ENCODE measurements around the gene ATOH8.

ATOH8 gene

DNA sequence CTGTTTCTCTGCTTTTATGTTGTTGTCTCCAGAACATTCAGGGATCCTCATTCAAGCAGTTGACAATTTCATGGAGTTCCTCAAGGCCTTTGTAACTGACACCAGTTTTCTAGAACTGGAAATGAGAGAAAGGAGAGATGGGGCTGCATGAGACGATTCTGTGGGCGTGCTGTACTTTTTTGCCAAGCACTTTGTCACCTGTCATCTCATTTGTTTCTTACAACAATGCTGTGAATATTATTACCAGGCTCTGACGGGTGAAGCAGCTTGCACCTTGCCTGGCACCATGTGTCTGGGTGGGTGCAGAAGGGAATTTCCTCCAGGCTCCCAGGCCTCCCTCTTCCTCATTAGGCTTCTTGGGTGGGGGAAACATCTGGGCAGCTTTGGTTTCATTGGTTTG, 22.2 kb upstream of the ATOH8 start:
- DNase-seq: no peak
- TF ChIP-seq, protein P1, sequence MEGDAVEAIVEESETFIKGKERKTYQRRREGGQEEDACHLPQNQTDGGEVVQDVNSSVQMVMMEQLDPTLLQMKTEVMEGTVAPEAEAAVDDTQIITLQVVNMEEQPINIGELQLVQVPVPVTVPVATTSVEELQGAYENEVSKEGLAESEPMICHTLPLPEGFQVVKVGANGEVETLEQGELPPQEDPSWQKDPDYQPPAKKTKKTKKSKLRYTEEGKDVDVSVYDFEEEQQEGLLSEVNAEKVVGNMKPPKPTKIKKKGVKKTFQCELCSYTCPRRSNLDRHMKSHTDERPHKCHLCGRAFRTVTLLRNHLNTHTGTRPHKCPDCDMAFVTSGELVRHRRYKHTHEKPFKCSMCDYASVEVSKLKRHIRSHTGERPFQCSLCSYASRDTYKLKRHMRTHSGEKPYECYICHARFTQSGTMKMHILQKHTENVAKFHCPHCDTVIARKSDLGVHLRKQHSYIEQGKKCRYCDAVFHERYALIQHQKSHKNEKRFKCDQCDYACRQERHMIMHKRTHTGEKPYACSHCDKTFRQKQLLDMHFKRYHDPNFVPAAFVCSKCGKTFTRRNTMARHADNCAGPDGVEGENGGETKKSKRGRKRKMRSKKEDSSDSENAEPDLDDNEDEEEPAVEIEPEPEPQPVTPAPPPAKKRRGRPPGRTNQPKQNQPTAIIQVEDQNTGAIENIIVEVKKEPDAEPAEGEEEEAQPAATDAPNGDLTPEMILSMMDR (IDR thresholded peaks at IDR 0.05): no peak
- H3K27me3 Mint-ChIP-seq (ENCODE audit: low read depth, poor library complexity): peaks cover 18% of the 10 kb centered on the region
- peak overlapping the region; percentile 42 for H3K27ac Mint-ChIP-seq
- no peaks in the 10 kb centered on the region for H3K36me3 Mint-ChIP-seq (ENCODE audit: low read depth)
- H3K4me3 Mint-ChIP-seq: no peak overlapping the region
- no peaks in the 10 kb centered on the region for H3K9me3 Mint-ChIP-seq
- H3K4me1 Mint-ChIP-seq: peaks cover 28% of the 10 kb centered on the region

DNA sequence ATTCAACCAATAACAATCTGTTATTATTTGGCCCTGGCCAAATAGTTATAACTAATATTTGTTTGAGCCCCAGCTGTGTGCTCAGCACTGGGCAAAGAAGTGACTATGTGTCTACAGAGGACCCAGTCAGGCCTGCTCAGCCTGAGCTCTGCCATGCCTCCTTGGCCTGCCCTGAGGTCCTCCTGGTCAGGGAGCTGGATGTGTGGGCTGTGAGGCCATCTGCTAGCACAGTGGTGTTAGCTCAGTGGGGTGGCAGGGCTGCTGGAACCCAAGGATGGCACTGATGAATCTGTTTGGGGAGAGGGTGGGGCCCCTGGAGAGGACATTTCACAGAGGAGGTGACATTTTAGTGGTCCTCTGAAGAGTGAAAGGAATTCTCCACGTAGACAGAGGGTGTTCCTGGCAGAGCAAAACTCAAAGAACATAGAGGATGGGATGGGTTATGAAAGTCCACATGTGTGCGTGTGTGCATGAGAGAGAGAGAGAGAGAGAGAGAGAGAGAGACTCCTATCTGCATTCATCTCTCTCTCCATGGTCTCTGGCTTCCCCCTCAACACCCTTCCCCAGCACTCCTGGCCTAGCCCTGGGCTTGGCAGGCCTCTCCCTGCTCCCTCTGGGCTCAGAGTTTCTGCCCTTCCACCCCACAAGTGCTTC, 21.2 kb upstream of the ATOH8 start:
- peaks cover 28% of the 10 kb centered on the region for H3K4me1 Mint-ChIP-seq
- no peaks in the 10 kb centered on the region for H3K36me3 Mint-ChIP-seq (ENCODE audit: low read depth)
- TF ChIP-seq, protein P1 (IDR thresholded peaks at IDR 0.05): no peak
- DNase-seq: no peak
- H3K4me3 Mint-ChIP-seq: no peak overlapping the region
- H3K27me3 Mint-ChIP-seq (ENCODE audit: low read depth, poor library complexity): peaks cover 19% of the 10 kb centered on the region
- H3K9me3 Mint-ChIP-seq: no peaks in the 10 kb centered on the region
- no peak overlapping the region for H3K27ac Mint-ChIP-seq

DNA sequence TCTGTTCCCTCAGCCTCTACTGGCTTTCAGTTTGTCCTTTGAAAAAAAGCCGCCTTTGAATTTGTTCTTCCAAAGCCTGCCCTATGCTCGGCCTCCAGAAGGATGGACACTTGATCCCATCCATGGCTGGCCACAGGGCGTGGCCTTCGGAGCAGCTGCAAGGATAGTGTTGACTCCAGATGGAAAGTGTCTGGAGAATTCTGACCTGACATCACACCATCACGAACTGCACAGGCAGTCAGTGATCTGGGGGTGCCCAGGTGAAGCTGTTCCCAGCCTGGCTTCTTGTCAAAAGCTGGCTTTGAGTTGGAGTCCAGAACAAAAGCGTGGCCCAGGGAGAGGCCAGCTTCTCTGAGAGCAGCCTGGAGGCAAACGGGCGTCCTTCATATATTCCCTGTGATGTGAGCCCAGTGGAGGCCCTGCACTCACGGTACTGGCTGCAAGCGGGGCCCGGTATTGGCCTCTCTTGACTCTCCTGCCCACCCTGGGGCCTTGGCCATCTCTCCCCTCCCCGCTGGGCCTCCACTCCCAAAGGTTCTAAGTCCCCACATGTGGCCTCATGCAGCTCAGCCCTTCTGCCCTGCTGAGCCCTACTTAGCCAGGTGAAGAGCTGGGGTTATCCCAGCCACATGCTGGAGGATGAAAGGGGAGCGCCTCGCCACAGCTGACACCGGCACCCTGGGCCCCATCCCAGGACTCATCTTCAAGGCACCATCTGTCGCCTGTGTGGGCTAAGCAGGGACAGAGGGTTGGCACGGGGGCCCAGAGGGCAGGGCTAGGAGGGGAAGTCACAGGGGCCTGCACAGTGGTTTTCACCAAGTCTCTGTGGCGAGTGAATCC, 20.4 kb upstream of the ATOH8 start:
- DNase-seq: no peak
- Mint-ChIP-seq H3K9me3 (no peaks in the 10 kb centered on the region), H3K27me3 (ENCODE audit: low read depth, poor library complexity) (peaks cover 21% of the 10 kb centered on the region), H3K4me3 (no peak overlapping the region), H3K4me1 (peaks cover 30% of the 10 kb centered on the region), H3K27ac (no peak overlapping the region), H3K36me3 (ENCODE audit: low read depth) (no peaks in the 10 kb centered on the region)
- TF ChIP-seq, protein P1 (IDR thresholded peaks at IDR 0.05): no peak

DNA sequence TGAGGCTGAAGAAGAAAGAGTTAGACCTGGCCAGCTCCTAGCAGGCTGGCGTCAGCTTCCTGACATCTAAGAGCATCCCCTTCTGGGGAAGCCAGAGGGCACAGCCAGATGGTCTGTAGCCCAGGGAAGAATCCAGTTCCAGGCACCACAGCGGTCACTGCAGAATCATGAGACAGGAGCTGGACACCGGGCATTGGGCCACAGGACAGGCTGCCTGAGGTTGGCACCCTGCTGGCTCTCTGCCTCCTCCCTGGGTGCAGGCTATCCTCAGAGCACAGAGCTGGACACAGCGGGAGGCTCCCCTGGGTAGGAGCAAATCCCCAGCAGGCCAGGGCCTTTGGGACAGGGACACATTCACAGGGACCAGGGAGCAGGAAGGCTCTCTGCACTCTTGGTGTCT, 19.8 kb upstream of the ATOH8 start:
- DNase-seq: no peak

DNA sequence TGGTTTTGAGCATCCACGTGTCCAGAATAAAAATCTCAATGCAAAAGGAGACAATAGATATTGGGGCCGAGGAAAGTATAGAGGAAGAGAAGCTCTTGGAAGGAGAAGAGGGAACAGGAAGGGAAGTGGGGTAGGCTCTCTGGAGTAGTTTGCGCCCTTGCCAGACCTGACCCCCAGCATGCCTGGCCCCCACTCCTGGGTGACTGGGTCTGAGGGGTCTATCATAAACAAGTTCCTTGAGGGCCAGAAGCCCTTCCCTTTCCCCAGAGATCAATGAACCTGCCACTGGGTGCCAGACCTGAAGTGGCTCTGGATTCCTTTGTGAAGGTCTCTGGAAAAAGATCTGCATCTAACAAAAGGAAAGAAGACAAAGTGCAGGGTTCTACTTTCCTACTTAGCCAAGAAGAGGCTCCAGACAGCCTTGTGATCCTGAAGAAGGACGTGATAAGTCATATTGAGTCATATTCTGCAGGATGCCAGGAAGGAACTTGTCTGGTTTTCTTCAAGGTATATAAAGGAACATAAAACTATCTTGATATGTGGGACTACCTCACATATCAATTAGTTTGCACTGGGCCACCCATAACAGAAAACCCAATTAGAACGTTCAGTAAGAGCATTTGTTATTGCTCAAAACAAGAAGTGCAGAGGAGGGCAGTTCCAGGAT, 18.7 kb upstream of the ATOH8 start:
- peaks cover 4% of the 10 kb centered on the region for H3K9me3 Mint-ChIP-seq
- no peak overlapping the region for H3K27ac Mint-ChIP-seq
- peaks cover 17% of the 10 kb centered on the region for H3K27me3 Mint-ChIP-seq (ENCODE audit: low read depth, poor library complexity)
- TF ChIP-seq, protein P1 (IDR thresholded peaks at IDR 0.05): no peak
- no peak for DNase-seq
- H3K4me3 Mint-ChIP-seq: no peak overlapping the region
- peaks cover 24% of the 10 kb centered on the region for H3K4me1 Mint-ChIP-seq
- H3K36me3 Mint-ChIP-seq (ENCODE audit: low read depth): peaks cover 3% of the 10 kb centered on the region

More for the DNA sequence above, 19.8 kb upstream of the ATOH8 start:
- Mint-ChIP-seq H3K36me3 (ENCODE audit: low read depth) (no peaks in the 10 kb centered on the region), H3K4me1 (peaks cover 33% of the 10 kb centered on the region), H3K27me3 (ENCODE audit: low read depth, poor library complexity) (peaks cover 19% of the 10 kb centered on the region), H3K9me3 (no peaks in the 10 kb centered on the region), H3K4me3 (no peak overlapping the region), H3K27ac (no peak overlapping the region)
- TF ChIP-seq, protein P1 (IDR thresholded peaks at IDR 0.05): no peak

Data from nephron progenitor cell (in vitro differentiated cells).